H1 (cell line): ENCODE data around the gene SPOCK2.

Source experiments
- EZH2 ChIP-seq: fragments of 200-600 bp; sonication (generic); IDR thresholded peaks from 2 replicates; pipeline ENCODE4 v1.7.1; 2012; ENCODE audit warnings: low read depth, mild to moderate bottlenecking, moderate library complexity, low read length, inconsistent platforms; ENCODE audit not compliant: severe bottlenecking
- POLR2A ChIP-seq, 2 experiments: IDR thresholded peaks; 1 replicate in 1 of 2; 2 replicates in 1 of 2; pipeline ENCODE4 v1.6.1; 2011; ENCODE audit warnings: low read depth in 2 of 2, low read length in 2 of 2, mild to moderate bottlenecking in 2 of 2; ENCODE audit errors: control extremely low read depth in 1 of 2

DNA sequence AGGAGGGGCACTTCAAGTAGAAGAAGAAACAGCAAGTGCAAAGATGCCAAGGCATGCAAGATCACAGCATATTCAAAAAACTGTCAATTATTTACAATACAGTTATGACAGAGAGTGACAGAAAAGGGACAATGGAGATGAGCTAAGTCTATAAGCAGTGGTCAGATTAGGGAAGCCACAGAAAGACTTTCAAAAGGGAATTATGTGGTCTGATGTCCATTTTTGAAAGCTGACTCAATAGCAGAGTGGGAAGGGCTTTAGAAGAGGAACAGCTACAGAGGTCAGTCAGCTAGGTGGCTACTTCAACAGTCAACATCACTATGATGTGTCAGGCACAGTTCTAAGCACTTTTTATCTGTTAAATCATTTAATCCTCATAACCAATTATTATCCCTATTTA is 45.2 kb upstream of the SPOCK2 start:
- no peak for TF ChIP-seq EZH2
- TF ChIP-seq POLR2A (IDR thresholded peaks at IDR 0.05; ENCODE audit: control extremely low read depth in 1 of 2, low read depth in 2 of 2, low read length in 2 of 2), result no peak
